Inflammatory macrophage treated with lipopolysaccharide for 4 hours (primary cell): Measurements from ENCODE around the gene PMM2.

Experiments used
- DNase-seq: peaks from one replicate; pipeline ENCODE4 v3.0.0-alpha.2; 2020

The PMM2 gene

DNA sequence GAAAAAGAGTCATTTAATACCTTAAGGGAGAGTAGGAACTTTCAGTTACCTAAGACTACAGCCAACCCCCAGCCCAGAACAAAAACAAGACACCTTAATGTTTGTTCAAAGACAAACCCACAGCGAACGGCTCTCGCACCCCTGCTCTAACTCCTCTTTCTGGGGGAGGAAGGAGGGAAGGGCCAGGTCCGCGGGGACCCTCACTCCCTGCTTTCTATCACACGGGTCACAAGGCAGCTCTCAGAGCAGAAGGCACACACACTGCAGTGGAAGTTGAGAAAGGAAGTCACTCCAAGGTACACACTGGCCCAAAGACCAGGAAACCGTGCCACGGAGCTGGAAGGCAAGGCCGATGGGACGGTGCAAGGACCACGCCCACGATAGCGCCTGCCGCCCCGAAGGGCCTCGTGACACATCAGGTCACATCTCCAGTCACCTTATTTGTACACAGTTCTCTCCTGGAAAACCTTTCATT is 94.5 kb downstream of the PMM2 start:
- no peak for DNase-seq

DNA sequence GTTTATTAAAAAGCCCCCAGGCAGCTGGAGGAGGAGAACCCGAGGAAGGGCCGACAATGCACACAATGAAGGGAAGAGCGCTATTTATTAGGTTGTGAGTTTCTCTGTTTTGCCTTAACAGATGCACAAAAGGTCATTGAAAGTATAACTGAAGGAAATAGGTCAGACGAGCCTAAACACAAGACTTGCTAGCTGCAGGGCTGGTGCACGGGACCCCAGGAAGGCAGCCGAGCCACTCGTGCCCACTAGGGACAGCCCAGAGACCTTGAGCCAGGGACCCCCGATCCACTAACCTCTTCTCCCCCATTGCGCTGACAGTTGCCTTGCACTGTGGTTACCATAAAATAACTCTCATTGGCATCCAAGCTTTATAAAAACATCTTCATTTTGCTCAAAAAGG is 95.8 kb downstream of the PMM2 start:
- DNase-seq: no peak

DNA sequence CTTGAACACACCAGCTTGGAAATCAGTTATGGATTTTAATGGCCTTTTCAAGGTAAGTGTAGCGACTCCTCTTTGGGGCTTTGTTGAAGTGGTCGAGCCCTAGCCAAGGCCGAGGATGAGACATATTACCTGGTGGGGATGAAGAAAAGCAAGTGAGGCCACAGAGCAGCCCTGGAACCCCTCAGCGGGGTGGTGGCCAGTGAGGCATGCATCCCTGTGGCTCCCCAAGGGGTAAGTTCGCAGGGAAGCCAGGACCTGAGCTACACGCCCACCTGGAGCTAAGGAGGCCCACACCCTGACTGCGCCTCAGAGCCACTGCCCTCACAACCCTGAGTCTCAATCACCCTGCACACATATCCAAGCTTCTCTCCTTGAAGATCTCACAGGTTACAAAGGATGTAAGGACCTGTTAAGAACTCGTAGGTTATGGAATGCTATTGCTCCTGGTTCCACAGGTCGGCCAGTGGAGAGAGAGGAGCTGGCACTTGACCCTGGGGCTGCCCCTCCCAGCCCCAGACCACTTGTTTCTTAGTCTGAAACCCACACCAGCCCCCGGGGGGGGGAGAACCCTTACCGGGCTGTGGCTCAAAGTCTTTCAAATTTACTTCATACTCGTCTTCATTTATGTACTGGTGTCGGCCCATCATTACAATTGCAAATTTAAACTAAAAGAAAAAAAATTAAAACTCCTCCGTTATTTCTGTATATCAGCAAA is 96.5 kb downstream of the PMM2 start:
- DNase-seq: no peak

DNA sequence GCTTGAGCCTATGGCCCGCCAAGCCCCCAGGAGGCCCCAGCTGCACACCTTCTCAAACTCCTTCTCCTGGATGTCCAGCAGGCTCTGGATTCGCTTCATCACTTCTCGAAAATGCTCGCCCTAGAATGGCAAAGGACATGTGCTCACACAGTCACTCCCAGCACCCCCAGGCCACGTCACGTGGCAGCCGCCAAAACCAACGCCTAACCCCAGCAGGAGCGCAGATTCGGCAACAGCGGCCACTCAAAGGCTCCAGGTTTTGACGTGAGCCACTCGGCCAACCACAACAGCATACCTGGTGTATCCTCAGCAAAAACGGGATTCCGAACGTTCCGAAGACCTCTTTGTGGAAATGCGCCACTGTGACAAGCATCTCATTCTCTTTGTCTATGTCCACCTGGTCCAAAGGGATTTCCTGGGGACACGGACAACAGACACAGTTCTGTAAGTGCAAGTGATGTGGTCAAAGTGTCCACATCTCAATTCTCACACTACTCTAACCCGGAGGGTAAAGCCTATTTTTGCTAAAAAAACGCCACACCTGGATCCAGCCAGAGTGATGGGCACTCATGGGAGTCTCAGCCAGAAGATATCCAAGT is 97.2 kb downstream of the PMM2 start:
- no peak for DNase-seq

DNA sequence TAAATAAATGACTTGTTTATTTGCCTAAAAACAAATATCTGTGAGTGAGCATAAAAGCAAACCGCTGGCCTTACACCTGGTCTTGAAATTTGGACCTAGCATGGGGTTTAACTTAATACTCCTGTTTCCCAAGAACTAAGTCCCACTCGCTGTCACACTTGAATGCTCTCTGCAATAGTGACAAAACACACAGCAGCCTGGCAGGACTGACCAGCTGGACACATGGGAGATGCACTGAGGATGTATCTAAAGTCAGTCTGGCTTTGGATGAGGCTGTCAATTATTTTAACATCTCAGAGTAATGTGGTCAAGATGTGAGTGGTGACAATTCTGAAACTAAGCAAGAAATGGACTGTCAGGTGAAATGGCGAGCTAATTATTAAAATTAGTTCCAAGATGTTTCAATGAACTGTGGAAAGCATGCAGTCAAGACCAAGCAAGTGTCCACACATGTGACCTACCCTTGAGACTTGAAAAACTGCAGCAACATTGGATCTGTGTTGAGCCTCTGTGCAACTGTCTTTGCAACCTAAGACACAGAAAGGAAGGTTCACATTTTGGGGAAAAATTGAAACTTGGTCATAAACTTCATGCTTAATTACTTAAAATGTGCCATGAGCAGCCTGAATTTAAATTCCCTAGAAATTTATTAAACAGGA is 101.2 kb downstream of the PMM2 start:
- DNase-seq: no peak
